K562 (cell line): Measurements from ENCODE around the gene PFN3. TPM values are rescaled to one million over a fixed set of nuclear protein-coding genes. Genes with fewer than 3 reads are reported as not detected.
A peak's percentile ranks its signal among the peaks of the same experiment; 100 is the strongest.

Source experiments
- ATAC-seq: fragments of 200-7000 bp; cut with Tn5 transposase; 3 replicates; pipeline ENCODE4 v1.9.1; 2020; ENCODE audit warnings: moderate library complexity
- BruUV-seq: library from RNA; stranded (reverse); fragments of 400-500 nt; replicated peaks from 2 replicates; lab custom pipeline; 2021; lab: Mats Ljungman, UMichigan
- CTCF ChIA-PET: fragments of 300-600 bp; formaldehyde crosslinking; extraction: SDS; loops from one replicate; lab custom pipeline; 2021; ENCODE audit warnings: low intra/inter-chr PET ratio; lab: Yijun Ruan, JAX
- POLR2A ChIA-PET: fragments of 300-600, 350-650 bp; sonication (Branson Sonifier 250); formaldehyde crosslinking; extraction: SDS; loops from one replicate; lab custom pipeline; 2021; ENCODE audit warnings: antibody characterized with exemption, inconsistent platforms; lab: Yijun Ruan, JAX
- DNase-seq, 4 experiments: peaks; one replicate each; pipeline versions ENCODE4 v3.0.0 to v3.0.0-alpha.2; 2011 to 2018; ENCODE audit warnings: low spot score in 3 of 4, mixed read lengths in 3 of 4; ENCODE audit errors: extremely low read depth in 1 of 4
- FAIRE-seq: peaks from 2 replicates; lab custom pipeline; 2011; peaks lifted over from hg19 to GRCh38; lab: Jason Lieb, UNC
- H2AFZ ChIP-seq: 2 replicates; pipeline ENCODE4 v1.6.0; 2011; ENCODE audit warnings: low read depth, low read length, control low read depth, inconsistent platforms
- H3K27ac ChIP-seq: fragments of 200-600 bp; 3 replicates; pipeline ENCODE4 v1.8.0; 2011; ENCODE audit warnings: low read depth, mild to moderate bottlenecking, control low read depth, inconsistent platforms, low read length, moderate library complexity, mixed read lengths; ENCODE audit errors: extremely low read depth
- H3K27me3 ChIP-seq, 2 experiments: fragments of 300-600 bp in 1 of 2; 2 replicates in 1 of 2; 3 replicates in 1 of 2; pipeline versions ENCODE4 v1.6.0 to v1.8.0; 2011; ENCODE audit warnings: inconsistent platforms in 2 of 2, low read length in 2 of 2, mild to moderate bottlenecking in 1 of 2, mixed read lengths in 1 of 2, moderate library complexity in 1 of 2; ENCODE audit not compliant: control insufficient read depth in 2 of 2, insufficient read depth in 2 of 2
- H3K36me3 ChIP-seq: fragments of 300-600 bp; 3 replicates; pipeline ENCODE4 v1.8.0; 2011; ENCODE audit warnings: mild to moderate bottlenecking, low read length, inconsistent platforms; ENCODE audit not compliant: control insufficient read depth, insufficient read depth
- H3K4me1 ChIP-seq, 2 experiments: fragments of 200-600 bp in 1 of 2; replicated peaks in 1 of 2; 2 replicates in 1 of 2; 3 replicates in 1 of 2; pipeline versions ENCODE4 v1.5.1 to v1.8.0; 2011; ENCODE audit warnings: inconsistent platforms in 2 of 2, low read length in 2 of 2, mild to moderate bottlenecking in 1 of 2, mixed read lengths in 1 of 2, moderate library complexity in 1 of 2; ENCODE audit not compliant: control insufficient read depth in 2 of 2, insufficient read depth in 2 of 2
- H3K4me2 ChIP-seq: 2 replicates; pipeline ENCODE4 v1.6.1; 2011; ENCODE audit warnings: low read length, control low read depth, inconsistent platforms, mixed read lengths; ENCODE audit not compliant: insufficient read depth
- H3K4me3 ChIP-seq: fragments of 200-600 bp; sonication (generic), shearing (Covaris generic); 2 replicates; pipeline ENCODE4 v1.5.1; 2016; ENCODE audit warnings: control low read depth, inconsistent platforms
- H3K79me2 ChIP-seq: fragments of 200-600 bp; 3 replicates; pipeline ENCODE4 v1.8.0; 2011; ENCODE audit warnings: low read length, inconsistent platforms; ENCODE audit not compliant: control insufficient read depth, insufficient read depth
- H3K9ac ChIP-seq, 2 experiments: 2 replicates each; pipeline versions ENCODE4 v1.6.0 to v1.6.1; 2011; ENCODE audit warnings: low read depth in 2 of 2, low read length in 2 of 2, control low read depth in 1 of 2, inconsistent platforms in 1 of 2, mild to moderate bottlenecking in 1 of 2, mixed read lengths in 1 of 2; ENCODE audit not compliant: insufficient read depth in 1 of 2
- H3K9me1 ChIP-seq: one replicate; pipeline ENCODE4 v1.6.0; 2011; ENCODE audit warnings: inconsistent platforms, mild to moderate bottlenecking, low read length, moderate library complexity; ENCODE audit not compliant: control insufficient read depth, insufficient read depth
- H3K9me3 ChIP-seq: replicated peaks from 2 replicates; pipeline ENCODE4 v1.5.1; 2011; ENCODE audit warnings: low read depth, low read length, inconsistent platforms; ENCODE audit not compliant: control insufficient read depth, insufficient read depth
- H4K20me1 ChIP-seq: replicated peaks from 2 replicates; pipeline ENCODE4 v1.6.1; 2011; ENCODE audit warnings: low read length, inconsistent platforms, mixed read lengths; ENCODE audit not compliant: control insufficient read depth, insufficient read depth
- CEBPB ChIP-seq: fragments of 450-650 bp; IDR thresholded peaks from 2 replicates; pipeline ENCODE4 v1.6.1; 2016; ENCODE audit warnings: missing genetic modification characterization, missing compliant biosample characterization
- CEBPG ChIP-seq, 3 experiments: fragments of 200-800 bp in 1 of 3; sonication (Bioruptor generic) in 1 of 3; sonication (generic) in 1 of 3; formaldehyde crosslinking in 1 of 3; IDR thresholded peaks in 2 of 3; conservative IDR thresholded peaks in 1 of 3; 2 replicates each; pipeline versions ENCODE4 v1.6.1 to v1.8.0; 2016 to 2022; ENCODE audit warnings: missing compliant biosample characterization in 2 of 3, missing genetic modification characterization in 2 of 3, mild to moderate bottlenecking in 1 of 3, missing genetic modification reagents in 1 of 3
- CHD2 ChIP-seq: IDR thresholded peaks from 2 replicates; pipeline ENCODE4 v1.6.1; 2011; ENCODE audit warnings: low read depth, low read length
- HNRNPL ChIP-seq: fragments of 200-400 bp; formaldehyde crosslinking; IDR thresholded peaks from 2 replicates; pipeline ENCODE4 v1.6.1; 2017; ENCODE audit warnings: low read depth, mild to moderate bottlenecking, low read length
- POLR2A ChIP-seq: fragments of 450-650 bp; conservative IDR thresholded peaks from 2 replicates; pipeline ENCODE4 v1.6.1; 2016
- POLR2AphosphoS5 ChIP-seq: IDR thresholded peaks from 2 replicates; pipeline ENCODE4 v1.6.1; 2011; ENCODE audit warnings: mild to moderate bottlenecking, low read depth, low read length, moderate library complexity; ENCODE audit not compliant: control insufficient read depth, insufficient read depth
- ZBTB7A ChIP-seq: IDR thresholded peaks from 2 replicates; pipeline ENCODE4 v1.6.1; 2011; ENCODE audit warnings: low read depth, mild to moderate bottlenecking, low read length, moderate library complexity, borderline replicate concordance; ENCODE audit not compliant: control insufficient read depth
- WGBS: fragments of 100-300 bp; shearing (Covaris generic); methylation state at CpG from one replicate; pipeline ENCODE4 v1.1.6; 2016; ENCODE audit warnings: low coverage, mixed read lengths; ENCODE audit not compliant: insufficient coverage; ENCODE audit errors: missing lambda C conversion rate; 5-methylcytosine and 5-hydroxymethylcytosine counted together
- in situ Hi-C: fragments of 300-500 bp; cut with MboI; formaldehyde crosslinking; loops from 4 replicates; pipeline ENCODE4 v1.15.0; 2018; ENCODE audit warnings: inconsistent platforms, mixed read lengths
- intact Hi-C: fragments of 100-400 bp; cut with micrococcal nuclease; formaldehyde crosslinking; loops from 2 replicates; pipeline ENCODE4 v1.14.2; 2022
- polyA plus RNA-seq, 8 experiments: library from polyadenylated mRNA; depleted of rRNA in 4 of 8; stranded (reverse) in 5 of 8; unstranded in 3 of 8; fragments of >200 nt; fragmentation: Nextera tagmentation in 2 of 8; fragmentation: Illumina TruSeq in 1 of 8; extraction: Ambion mirVana in 2 of 8; extraction: Trizol in 1 of 8; gene quantifications; 2 replicates each; pipeline versions ENCODE4 v1.2.1 to v1.2.3, GENCODE V29; 2011 to 2014; ENCODE audit warnings: inconsistent platforms in 1 of 8, missing spikeins in 1 of 8
- total RNA-seq, 7 experiments: library from RNA; depleted of rRNA in 6 of 7; stranded (reverse); fragments of >200 nt in 6 of 7; fragmentation: Illumina TruSeq in 2 of 7; extraction: Trizol in 2 of 7; gene quantifications; 2 replicates each; pipeline versions ENCODE4 v1.2.1 to v1.2.3, GENCODE V29; 2011 to 2021; ENCODE audit warnings: low replicate concordance in 1 of 7
- TF ChIP-seq, protein P1 (sequence below), 2 experiments: IDR thresholded peaks; 2 replicates each; pipeline ENCODE4 v1.6.1; 2012; ENCODE audit warnings: improper control_type of control experiment in 2 of 2, low read depth in 2 of 2, low read length in 2 of 2, borderline replicate concordance in 1 of 2

The PFN3 gene
- total and polyA plus RNA-seq, 9 of the 15 experiments (the other 6 are each of a cell fraction or from before 2014, with no cell fraction given) = not detected

DNA sequence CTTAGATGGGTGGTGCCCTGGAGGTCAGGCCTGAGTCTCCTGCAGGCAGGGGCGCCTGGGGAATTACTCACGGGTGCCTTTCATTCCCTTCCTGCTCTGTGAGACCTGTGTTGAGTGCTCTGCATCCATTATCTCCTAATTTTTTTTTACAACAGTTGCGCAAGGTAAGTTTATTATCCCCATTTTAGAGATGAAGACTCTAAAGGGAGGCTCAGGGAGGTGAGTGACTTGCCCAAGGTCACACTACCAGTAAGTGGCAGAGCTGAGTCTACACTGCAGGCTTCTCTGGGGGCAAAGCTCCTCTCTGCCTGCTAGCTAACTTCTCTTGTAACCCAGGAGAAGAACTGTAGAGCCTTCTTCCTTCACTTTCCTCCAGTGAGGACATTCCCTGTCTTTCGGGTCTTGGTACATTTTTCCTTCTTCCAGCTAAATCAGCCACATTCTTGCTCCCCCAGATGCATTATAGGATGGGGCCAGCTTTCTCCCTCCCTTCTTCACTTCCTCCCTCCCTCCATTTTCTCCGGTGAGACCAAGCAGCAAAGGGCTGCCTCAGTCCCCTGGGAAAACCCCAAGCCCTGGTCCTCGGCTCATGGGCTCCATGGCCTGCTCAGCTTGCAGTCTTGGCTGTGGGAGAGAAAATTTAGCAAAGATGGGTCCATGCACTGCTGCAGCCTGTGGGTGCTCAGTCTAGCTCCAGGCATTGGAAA, 47.9 kb upstream of the PFN3 start:
- Histone ChIP-seq H3K9me1 (peaks cover 3% of the 10 kb centered on the region), H3K9ac (0 out of 4 replicates have a peak overlapping the region, but pooled peaks of 1 of the 2 experiments have one; percentile 21), H3K4me3 (no peak overlapping the region), H4K20me1 (peaks cover 23% of the 10 kb centered on the region), H3K4me1 (peaks cover 19 to 43% of the 10 kb centered on the region in 2 experiments), H2AFZ (no peak overlapping the region), H3K79me2 (no peaks in the 10 kb centered on the region), H3K27ac (no peak overlapping the region), H3K36me3 (no peaks in the 10 kb centered on the region), H3K27me3 (no peaks in the 10 kb centered on the region), H3K4me2 (no peak overlapping the region), H3K9me3 (no peaks in the 10 kb centered on the region)
- BruUV-seq = no TSS peak
- POLR2A ChIA-PET = interaction anchor here (0.6 to 11.8 kb wide), 9 partner anchors 9 to 58 kb away, joined by 3 to 210 read pairs (median 4); partner anchors contain the start of gene GRK6
- 44% methylated on average over 6 of the region's 6 CpGs for WGBS
- no peak for FAIRE-seq
- intact Hi-C loops (no loop called here), in situ Hi-C loops (loop anchor here (5.0 kb wide), 1 partner anchor 56 kb away; no protein-coding TSS in a partner anchor)
- DNase-seq = no peak
- TF ChIP-seq, protein P1, sequence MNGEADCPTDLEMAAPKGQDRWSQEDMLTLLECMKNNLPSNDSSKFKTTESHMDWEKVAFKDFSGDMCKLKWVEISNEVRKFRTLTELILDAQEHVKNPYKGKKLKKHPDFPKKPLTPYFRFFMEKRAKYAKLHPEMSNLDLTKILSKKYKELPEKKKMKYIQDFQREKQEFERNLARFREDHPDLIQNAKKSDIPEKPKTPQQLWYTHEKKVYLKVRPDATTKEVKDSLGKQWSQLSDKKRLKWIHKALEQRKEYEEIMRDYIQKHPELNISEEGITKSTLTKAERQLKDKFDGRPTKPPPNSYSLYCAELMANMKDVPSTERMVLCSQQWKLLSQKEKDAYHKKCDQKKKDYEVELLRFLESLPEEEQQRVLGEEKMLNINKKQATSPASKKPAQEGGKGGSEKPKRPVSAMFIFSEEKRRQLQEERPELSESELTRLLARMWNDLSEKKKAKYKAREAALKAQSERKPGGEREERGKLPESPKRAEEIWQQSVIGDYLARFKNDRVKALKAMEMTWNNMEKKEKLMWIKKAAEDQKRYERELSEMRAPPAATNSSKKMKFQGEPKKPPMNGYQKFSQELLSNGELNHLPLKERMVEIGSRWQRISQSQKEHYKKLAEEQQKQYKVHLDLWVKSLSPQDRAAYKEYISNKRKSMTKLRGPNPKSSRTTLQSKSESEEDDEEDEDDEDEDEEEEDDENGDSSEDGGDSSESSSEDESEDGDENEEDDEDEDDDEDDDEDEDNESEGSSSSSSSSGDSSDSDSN (IDR thresholded peaks at IDR 0.05; ENCODE audit: borderline replicate concordance in 1 of 2, low read depth in 2 of 2, low read length in 2 of 2) = no peak
- TF ChIP-seq ZBTB7A (no peak), POLR2AphosphoS5 (0 out of 2 replicates have a peak, but pooled peaks have one; percentile 15), CEBPB (peak; percentile 93), HNRNPL (peak; percentile 9), CHD2 (0 out of 2 replicates have a peak, but pooled peaks have one; percentile 3), POLR2A (peak; percentile 14; the same call in 1 of the 2 replicates), CEBPG (CRISPR knock-in tag; IDR thresholded peaks at IDR 0.05) (peak; percentile 73), CEBPG (tag; conservative IDR thresholded peaks at IDR 0.05 in 1 of 2, IDR thresholded peaks at IDR 0.05 in 1 of 2) (peak; percentile 58 to 62)
- ATAC-seq = no peak
- CTCF ChIA-PET = interaction anchor here (1.9 kb wide), 1 partner anchor 44 kb away, joined by 9 read pairs; no protein-coding TSS in a partner anchor
